Stomach (tissue), 9 donors: ENCODE data around the gene P2RX4. TPM values are rescaled to one million over a fixed set of nuclear protein-coding genes. Genes with fewer than 3 reads are reported as not detected.

Source experiments
- DNase-seq, 2 donors: peaks; one replicate each; pipeline versions ENCODE4 v3.0.0 to v3.0.0-alpha.2; 2013 to 2019
- H3K27ac ChIP-seq, 5 donors: fragments of 200-600 bp in 4 of 5; sonication (generic) in 4 of 5; one replicate each; pipeline ENCODE4 v1.5.1; 2013 to 2019; ENCODE audit warnings: mild to moderate bottlenecking in 1 of 5, moderate library complexity in 1 of 5
- H3K27me3 ChIP-seq, 3 donors: fragments of 200-600 bp; sonication (generic); one replicate each; pipeline ENCODE4 v1.5.1; 2017 to 2019; ENCODE audit warnings: mixed run types in 1 of 3
- H3K36me3 ChIP-seq, 4 donors: fragments of 200-600 bp; sonication (generic); 1 replicate in 3 of 4; 2 replicates in 1 of 4; pipeline ENCODE4 v1.5.1; 2016 to 2019
- H3K4me1 ChIP-seq, 4 donors: fragments of 200-600 bp; sonication (generic); one replicate each; pipeline ENCODE4 v1.5.1; 2016 to 2019
- H3K4me3 ChIP-seq, 4 donors: fragments of 200-600 bp; sonication (generic) in 3 of 4; one replicate each; pipeline ENCODE4 v1.5.1; 2016 to 2019; ENCODE audit warnings: mild to moderate bottlenecking in 1 of 4
- H3K9me3 ChIP-seq, 4 donors: fragments of 200-600 bp; sonication (generic); one replicate each; pipeline ENCODE4 v1.5.1; 2016 to 2019
- CTCF ChIP-seq, 7 experiments: fragments of 450-650 bp in 4 of 7; fragments of 200-600 bp in 3 of 7; sonication (generic) in 3 of 7; IDR thresholded peaks; one replicate each; pipeline ENCODE4 v1.5.1; 2016 to 2019; ENCODE audit warnings: antibody characterized with exemption in 7 of 7, control low read depth in 2 of 7, mild to moderate bottlenecking in 1 of 7
- EP300 ChIP-seq: sonication (generic); formaldehyde crosslinking; IDR thresholded peaks from one replicate; pipeline ENCODE4 v1.6.1; 2017; ENCODE audit warnings: antibody characterized with exemption
- POLR2A ChIP-seq, 4 donors: fragments of 450-650 bp; IDR thresholded peaks; one replicate each; pipeline ENCODE4 v1.6.1; 2016; ENCODE audit warnings: antibody characterized with exemption in 4 of 4, control low read depth in 2 of 4, mild to moderate bottlenecking in 1 of 4, moderate library complexity in 1 of 4
- POLR2AphosphoS5 ChIP-seq, 3 donors: sonication (generic); formaldehyde crosslinking; IDR thresholded peaks; one replicate each; pipeline ENCODE4 v1.6.1; 2016; ENCODE audit warnings: antibody characterized with exemption in 3 of 3
- WGBS, 5 donors: extraction: QIAGEN DNeasy Blood & Tissue Kit in 3 of 5; methylation state at CpG; one replicate each; pipeline versions ENCODE4 v1.1.5 to v1.1.7; 2013 to 2018; 5-methylcytosine and 5-hydroxymethylcytosine counted together
- intact Hi-C: fragments of 100-400 bp; cut with DNase I; formaldehyde crosslinking; loops from one replicate; pipeline ENCODE4 v1.15.1; 2023; ENCODE audit warnings: low total_unique reads
- polyA plus RNA-seq, 3 donors: library from polyadenylated mRNA; stranded (reverse); fragments of 200-250 nt; gene quantifications; one replicate each; pipeline ENCODE4 v1.2.3, GENCODE V29; 2013
- total RNA-seq, 5 donors: library from RNA; depleted of rRNA; stranded (reverse); fragments of >200 nt; gene quantifications; one replicate each; pipeline versions ENCODE4 v1.1.0 to v1.2.3, GENCODE V29; 2014 to 2016
- donor health status: healthy with polysubstance abuse.
- donor health status: Bipolar disorder and iron deficiency.
- donor health status: healthy.

The P2RX4 gene
- total and polyA plus RNA-seq, 8 donors = 13.8 to 65.2 (median 26.4) TPM

GRCh38 chr12:121170151-121170550 is 39.8 kb upstream of the P2RX4 start:
- DNase-seq = no peak
- no peaks in the 10 kb centered on the region for H3K9me3 ChIP-seq
- no peak overlapping the region for H3K27ac ChIP-seq
- no peaks in the 10 kb centered on the region for H3K27me3 ChIP-seq
- 85 to 92% (median 89%) methylated on average over 5 of the region's 5 CpGs for WGBS, 5 donors
- H3K4me3 ChIP-seq = no peak overlapping the region
- intact Hi-C loops = no loop called here
- TF ChIP-seq POLR2AphosphoS5 (IDR thresholded peaks at IDR 0.05) (no peak), CTCF (IDR thresholded peaks at IDR 0.05) (no peak), POLR2A (IDR thresholded peaks at IDR 0.05) (no peak), EP300 (no peak)
- peaks cover 0 to 22% (median 17%) of the 10 kb centered on the region in 4 donors for H3K36me3 ChIP-seq
- peaks cover 0 to 6% (median 0%) of the 10 kb centered on the region in 4 donors for H3K4me1 ChIP-seq

DNA sequence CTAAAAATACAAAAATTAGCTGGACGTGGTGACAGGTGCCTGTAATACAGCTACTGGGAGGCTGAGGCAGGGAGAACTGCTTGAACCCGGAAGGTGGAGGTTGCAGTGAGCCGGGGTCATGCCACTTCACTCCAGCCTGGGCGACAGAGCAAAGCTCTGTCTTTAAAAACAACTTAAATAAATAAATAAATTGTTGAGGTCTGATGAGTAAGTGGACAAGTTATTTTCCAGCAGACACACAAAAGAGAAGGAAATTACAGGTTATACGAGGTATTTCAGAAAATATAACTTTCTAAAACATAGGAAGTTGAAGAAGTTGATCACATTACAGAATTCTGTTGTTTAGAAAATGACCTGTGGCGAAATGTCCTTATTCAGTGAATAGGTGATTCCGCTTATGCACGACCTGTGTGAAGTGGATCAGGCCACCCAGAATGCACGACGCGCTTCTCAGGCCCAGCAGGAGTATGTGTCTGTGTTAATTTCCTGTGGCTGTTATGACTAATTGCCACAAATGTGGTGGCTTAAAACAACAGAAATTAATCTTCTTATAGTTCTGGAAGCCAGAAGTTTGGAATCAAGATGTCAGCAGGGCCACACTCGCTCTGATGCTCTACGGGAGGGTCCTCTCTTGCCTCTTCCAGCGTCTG is 39.2 kb upstream of the P2RX4 start:
- intact Hi-C loops = no loop called here
- Histone ChIP-seq H3K27ac (no peak overlapping the region), H3K27me3 (no peaks in the 10 kb centered on the region), H3K36me3 (peaks cover 0 to 16% (median 12%) of the 10 kb centered on the region in 4 donors), H3K4me3 (no peak overlapping the region), H3K4me1 (peaks cover 0 to 6% (median 0%) of the 10 kb centered on the region in 4 donors), H3K9me3 (no peaks in the 10 kb centered on the region)
- TF ChIP-seq POLR2AphosphoS5 (IDR thresholded peaks at IDR 0.05) = no peak
- TF ChIP-seq CTCF (IDR thresholded peaks at IDR 0.05) = no peak
- TF ChIP-seq EP300 = no peak
- no peak for TF ChIP-seq POLR2A (IDR thresholded peaks at IDR 0.05)
- WGBS, 5 donors = 81 to 87% (median 85%) methylated on average over 14 of the region's 14 CpGs
- no peak for DNase-seq

DNA sequence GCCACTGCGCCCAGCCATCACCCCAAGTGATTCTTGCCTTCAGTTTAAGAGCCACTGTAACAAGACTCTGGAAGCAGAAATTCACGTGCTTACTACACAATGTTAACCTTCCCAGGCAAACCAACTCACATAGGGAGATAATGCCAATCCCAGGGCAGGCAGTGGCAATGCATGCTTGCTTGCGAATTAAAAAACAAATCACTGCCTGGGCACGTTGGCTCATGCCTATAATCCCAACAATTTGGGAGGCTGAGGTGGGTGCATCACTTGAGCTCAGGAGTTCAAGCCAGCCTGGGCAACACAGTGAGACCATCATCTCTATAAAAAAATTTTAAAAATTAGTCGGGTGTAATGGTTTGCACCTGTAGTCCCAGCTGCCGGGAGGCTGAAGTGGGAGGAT is 37.8 kb upstream of the P2RX4 start:
- no peaks in the 10 kb centered on the region for H3K9me3 ChIP-seq
- intact Hi-C loops = no loop called here
- H3K27ac ChIP-seq = no peak overlapping the region
- no peaks in the 10 kb centered on the region for H3K27me3 ChIP-seq
- no peak for TF ChIP-seq POLR2AphosphoS5 (IDR thresholded peaks at IDR 0.05)
- H3K4me3 ChIP-seq = no peak overlapping the region
- peaks cover 0 to 11% (median 4%) of the 10 kb centered on the region in 4 donors for H3K36me3 ChIP-seq
- H3K4me1 ChIP-seq = peaks cover 0 to 6% (median 3%) of the 10 kb centered on the region in 4 donors
- WGBS, 5 donors = 87 to 92% (median 91%) methylated on average over 6 of the region's 6 CpGs
- DNase-seq = no peak

GRCh38 chr12:121175383-121176119 is 34.4 kb upstream of the P2RX4 start:
- Histone ChIP-seq H3K27me3 (no peaks in the 10 kb centered on the region), H3K4me1 (peaks cover 0 to 6% (median 3%) of the 10 kb centered on the region in 4 donors), H3K36me3 (peaks cover 0 to 12% (median 3%) of the 10 kb centered on the region in 4 donors), H3K4me3 (no peak overlapping the region), H3K27ac (peak overlapping the region in 1 of 5 donors; percentile 24), H3K9me3 (no peaks in the 10 kb centered on the region)
- no peak for DNase-seq
- TF ChIP-seq POLR2AphosphoS5 (IDR thresholded peaks at IDR 0.05) (no peak), POLR2A (IDR thresholded peaks at IDR 0.05) (no peak), EP300 (no peak), CTCF (IDR thresholded peaks at IDR 0.05) (no peak)
- 72 to 80% (median 79%) methylated on average over 16 of the region's 16 CpGs for WGBS, 5 donors
- intact Hi-C loops = no loop called here
